ENCODE measurements around the gene SSUH2.

GRCh38 chr3:8606701-8607231, 37.8 kb downstream of the SSUH2 start:
- TF ChIP-seq POLR2A (IDR thresholded peaks at IDR 0.05) (no peak), CTCF (IDR thresholded peaks at IDR 0.05) (no peak)

Data from adrenal gland (tissue), 5 donors.